HPDE6-E6E7 (cell line): Measurements from ENCODE around the gene CGN.
"Not testable (repeated sequence)": the region's sequence is repeated elsewhere in the genome, so short reads cannot be mapped to it uniquely, and the experiment has no call there.

Experiments
- DNase-seq: peaks from one replicate; pipeline ENCODE4 v3.0.0; 2011; ENCODE audit warnings: missing footprints; ENCODE audit errors: extremely low spot score

CGN gene

DNA sequence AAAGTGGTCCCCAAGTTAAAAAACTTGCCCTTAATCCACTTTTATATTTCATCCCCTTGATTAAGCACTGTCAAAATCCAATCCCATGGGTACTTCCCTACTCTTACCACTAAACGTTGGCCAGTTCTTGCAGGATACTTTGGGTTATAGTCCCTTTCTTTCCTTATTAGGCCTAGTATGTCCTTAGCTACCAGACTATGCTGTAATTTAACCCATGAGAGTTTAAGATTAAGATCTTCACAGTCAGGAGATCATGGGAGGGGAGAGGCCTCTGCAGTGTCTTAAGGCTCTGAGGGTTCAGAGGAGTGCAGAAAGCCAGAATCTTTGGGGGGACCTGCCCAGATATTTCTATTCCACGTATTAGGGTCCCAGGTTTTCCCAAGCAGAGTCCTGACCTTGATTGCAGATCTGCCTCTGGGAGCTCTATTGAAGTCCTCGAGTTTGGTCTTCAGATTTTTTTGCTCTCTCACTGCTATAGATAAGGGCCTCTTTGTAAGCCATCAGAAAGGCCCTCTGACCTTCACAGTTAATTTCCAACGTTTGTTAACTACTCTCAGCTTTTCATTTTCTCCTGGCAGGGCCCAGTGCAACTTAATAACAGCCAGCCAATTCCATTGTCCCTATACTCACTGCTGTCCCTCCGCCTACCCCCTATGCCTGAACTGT, 9.0 kb upstream of the CGN start:
- no peak for DNase-seq

DNA sequence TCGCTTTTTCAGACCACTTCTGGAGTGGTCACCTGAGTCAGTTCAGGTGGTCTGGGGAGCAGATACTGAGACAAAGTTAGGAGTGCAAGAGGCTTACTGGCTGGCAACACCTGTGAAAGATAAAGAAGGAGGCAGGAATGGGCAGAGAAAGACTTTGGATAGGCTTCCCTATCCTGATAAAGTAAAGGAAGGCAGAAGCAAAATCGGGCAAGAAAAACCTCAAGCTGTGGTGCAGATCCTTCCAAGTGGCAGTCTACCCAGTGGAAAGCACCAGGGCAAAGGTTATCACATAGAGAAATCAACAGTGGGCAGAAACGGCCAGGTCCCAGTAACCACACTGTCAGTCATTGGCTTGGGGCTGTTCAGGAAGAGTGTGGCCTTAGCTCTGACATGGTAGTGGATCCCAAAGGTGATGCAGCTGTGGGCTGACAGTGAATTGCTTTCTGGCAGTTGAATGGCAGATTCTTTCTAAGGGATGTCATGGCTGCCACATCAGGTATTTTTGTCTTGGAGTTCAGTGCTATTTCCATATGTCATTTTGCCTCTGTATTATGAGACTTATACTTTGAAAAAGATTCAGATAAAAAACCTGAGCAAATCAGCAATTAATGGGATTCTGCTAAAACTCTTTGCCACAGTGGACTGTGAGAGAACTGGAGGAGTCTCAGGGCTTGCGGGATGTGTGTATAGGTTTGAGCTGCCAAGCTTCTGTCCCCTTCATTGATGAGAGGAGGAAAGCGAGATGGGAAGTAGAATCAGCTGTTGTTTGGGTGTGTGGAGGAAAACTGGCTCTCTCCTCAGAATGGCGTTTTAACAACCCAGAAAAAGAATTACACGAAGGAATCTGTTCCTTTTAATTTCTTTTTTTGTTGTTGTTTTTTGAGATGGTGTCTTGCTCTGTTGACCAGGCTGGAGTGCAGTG, 8.1 kb upstream of the CGN start:
- no peak for DNase-seq

DNA sequence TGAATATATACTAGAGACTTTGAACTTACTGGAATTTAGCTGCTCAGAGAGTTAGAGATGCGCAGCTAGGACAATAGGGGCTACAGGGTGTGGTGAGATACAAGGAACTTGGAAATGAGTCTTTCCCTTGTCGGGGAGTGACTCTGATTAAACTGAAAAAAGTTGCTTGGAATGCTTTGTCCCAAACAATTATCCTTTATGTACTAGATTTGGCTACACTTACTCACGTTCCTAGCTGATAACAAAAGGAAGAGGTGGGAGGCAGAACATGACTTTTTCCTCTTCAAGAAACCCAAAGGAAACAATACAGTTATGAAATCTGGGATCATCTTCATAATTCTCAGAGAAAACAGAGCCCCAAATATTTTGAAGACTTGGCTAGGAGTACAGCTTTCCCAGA, 6.9 kb upstream of the CGN start:
- DNase-seq, result no peak

DNA sequence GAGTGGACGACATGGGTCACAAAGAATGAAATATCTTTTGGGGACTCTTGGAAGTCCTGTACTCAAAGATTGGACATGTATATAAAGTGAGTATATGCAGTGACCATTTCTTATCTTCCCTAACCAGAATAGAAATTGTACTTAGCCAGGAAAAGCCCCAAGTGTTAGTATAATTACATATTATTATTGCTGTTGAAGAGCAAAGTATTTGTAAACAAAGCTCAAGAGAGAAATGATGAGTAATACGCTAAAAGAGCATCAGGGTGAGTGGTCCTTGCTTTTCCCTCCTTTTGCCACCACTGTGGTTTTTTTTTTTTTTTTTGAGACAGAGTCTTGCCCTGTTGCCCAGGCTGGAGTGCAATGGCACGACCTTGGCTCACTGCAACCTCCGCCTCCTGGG, 6.4 kb upstream of the CGN start:
- no peak for DNase-seq

DNA sequence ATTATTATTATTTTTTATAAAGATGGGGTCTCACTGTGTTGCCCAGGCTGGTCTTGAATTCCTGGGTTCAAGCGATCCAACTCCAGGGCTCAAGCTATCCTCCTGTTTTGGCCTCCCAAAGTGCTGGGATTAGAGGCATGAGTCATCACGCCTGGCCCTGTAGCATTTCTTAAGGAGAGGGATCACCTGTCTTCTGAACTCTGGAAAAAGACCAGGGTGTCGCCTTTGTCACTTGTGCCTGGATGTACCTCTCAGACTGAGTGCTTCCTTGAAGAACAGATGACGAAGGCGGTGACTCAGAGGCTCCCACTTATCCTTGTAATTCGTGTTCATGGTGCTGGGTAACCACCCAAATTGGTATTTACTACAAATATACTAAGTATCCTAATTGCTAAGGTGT, 2.4 kb upstream of the CGN start:
- DNase-seq, result no peak

DNA sequence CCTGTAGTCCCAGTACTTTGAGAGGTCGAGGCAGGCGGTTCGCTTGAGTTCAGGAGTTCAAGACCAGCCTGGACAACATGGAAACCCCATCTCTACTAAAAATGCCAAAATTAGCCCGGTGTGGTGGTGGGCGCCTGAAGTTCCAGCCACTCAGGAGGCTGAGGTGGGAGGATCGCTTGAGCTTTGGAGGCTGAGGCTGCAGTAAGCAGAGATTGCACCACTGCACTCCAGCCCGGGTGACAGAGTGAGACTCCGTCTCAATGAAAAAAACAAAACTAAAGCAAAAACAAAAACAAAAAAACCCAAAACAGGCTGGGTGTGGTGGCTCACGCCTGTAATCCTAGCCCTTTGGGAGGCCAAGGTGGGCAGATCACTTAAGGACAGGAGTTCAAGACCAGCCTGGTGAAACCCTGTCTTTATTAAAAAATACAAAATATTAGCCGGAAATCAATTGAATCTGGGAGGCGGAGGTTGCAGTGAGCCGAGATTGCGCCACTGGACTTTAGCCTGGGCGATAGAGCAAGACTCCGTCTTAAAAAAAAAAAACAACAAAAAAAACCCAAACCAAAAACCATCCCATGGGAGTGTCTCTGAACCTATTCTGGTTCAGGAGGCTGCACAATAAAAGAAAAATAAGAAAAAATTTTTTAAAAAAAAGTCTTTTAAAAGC, 1.7 kb upstream of the CGN start:
- no peak for DNase-seq

DNA sequence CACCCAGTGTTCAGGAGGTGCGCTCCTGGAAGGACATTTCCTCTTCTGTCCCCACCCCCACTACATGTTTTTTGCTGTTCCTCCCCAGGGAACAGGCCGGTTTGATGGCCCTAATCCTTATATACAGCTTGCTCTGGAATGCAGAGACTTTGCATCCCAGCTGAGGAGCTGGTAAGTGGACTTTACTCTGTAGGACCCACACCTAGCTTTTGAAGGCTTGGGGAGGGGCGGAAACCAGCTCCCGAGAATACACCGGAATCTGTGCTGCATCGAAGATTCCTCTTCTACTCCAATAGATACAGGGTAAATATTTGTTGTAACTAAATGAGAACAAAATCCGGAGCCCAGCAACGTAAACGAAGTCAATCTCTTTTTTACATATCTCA, 1.2 kb upstream of the CGN start:
- no peak for DNase-seq

DNA sequence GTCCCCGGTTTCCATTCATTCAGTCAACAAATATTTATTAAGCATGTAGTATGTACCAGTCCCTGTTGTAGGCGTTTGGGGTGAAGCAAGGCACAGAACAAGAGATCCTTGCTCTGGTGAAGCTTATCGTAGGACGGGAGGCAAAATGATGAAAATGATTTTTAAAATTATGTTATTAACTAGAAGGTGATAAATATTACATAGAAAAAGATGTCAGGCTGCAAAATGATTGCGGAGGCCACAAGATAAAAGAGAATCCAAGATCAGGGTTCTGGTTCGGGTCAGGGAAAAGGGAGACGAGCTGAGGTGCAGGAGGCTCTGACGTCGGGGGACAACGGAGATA, 602 bp upstream of the CGN start:
- DNase-seq, result no peak

DNA sequence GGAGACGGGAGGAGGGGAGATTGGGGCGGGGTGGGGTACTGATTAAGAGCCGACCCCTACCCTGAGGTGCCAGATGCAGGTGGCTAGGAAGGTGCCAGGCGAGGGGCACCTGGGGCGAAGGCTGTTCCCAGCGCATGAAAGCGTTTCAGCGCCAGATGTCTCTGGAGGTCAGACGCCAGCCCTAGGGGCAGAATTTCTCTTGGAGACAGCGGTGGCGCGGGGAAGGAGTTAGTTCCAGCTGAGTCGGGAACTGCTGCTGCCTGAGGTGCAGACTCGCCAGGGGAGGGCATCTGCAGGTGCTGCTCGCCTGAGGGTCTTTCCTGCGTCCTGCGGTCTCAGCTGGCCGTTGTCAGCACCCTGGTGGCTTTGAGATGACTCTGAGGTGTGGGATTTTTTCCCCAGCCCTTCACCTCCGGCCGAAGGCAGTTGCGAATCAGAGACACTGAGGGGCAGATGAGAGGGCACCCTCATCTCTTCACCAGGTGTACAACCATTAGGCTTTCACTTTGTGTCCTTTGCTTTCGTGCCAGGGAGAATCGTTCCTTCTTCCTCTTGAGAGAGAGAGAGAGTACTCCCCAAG, 539 bp downstream of the CGN start:
- DNase-seq, result peak; percentile 38

DNA sequence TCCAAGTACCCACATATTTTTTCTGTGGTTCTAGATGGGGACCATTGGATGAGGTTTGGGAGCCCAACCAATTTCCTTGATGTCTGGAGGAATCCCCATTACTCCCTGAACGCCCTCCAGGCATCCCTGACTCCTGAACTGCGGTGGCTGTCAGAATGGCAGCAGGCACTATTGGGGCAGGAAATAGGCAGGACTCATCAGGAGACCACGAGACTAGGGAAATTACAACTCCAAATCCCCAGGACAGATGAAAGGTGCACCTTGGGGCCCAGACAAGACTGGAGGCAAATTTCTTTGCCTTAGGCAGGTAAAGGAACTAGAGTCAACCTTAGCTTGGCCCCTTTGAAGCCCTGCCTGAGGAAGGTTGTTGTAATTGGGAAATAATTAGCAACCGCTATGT, 1.1 kb downstream of the CGN start:
- no peak for DNase-seq

DNA sequence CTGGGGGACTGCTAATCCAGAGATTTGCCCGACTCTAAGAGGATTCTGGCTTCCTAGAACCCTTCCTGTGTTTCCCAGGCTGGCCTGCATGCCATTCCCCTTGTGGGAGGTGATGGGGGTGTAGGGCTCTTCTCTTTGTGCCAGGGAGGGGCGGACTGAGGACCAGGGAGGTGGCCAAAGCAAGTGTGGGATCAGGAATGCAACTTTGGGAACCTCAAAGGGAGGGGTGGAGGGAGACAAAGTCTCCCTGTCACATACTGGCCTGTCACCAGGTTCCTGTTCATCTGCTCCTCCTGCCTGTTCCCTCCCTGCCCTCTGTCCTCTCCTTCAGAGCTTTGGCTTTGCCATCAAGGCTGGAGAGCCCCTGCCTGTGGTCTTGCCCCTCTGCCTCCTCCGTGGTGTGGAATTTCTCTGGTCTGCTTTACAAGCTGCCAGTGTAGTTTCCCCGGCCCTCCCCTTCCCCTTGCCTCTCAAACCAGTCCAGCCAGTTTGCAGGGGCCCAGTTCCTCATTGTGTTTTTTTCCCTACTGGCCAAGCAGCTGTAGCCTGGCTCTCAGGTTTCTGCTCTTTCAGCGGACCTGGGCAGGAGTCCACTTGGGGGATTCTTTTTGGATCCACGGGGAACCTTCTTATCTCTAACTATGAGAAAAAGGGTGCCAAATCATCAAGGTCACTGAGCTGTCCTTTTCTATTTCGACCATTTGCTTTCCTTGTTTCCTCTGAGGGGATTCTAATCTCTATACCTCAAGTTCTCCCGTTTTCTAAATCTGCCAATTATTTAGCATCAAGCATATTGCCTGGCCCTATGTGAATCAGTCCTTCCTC, 1.8 kb downstream of the CGN start:
- DNase-seq, result peak; percentile 83

DNA sequence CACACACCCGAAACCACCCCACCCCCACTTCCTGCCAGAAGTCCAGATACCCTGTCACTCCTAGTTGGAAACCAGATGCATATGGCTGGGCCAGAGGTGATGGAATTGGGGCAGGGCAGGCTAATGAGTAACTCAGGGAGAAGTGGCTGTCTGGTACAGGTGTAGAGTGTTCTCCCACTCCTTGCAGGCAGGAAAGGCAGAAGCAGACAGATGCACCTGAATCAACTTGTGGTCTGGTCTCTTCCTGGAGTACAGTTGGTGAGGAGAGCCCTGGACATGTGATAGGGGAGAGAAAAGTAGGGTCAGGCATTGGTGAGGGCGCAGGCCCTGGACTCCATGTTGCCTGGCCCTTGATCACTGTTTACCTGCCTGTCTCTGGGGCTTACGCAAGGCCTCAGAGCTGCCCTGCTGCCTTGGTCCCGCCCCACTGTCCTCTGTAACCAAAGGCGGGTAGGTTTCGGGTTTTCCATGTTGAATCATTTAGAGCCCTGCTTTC, 2.5 kb downstream of the CGN start:
- DNase-seq, result peak; percentile 75

DNA sequence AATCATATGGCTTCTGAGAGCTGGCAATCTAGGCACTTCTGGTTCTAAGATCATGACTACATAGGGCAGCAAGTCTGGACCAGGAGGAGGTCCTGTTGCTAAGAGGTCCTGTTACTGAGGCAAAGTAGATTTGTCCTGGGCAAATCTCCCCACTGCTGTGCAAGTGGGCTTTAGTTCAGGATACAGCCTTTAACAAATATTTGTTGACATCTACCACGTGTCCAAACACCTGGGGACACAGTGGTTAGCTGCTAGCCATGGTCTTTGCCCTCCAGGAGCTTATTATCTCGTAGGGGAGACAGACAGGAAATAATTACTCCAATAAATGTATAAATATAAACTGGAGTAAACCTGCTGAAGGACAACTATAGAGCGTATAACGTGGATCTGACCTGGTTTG, 3.2 kb downstream of the CGN start:
- no peak for DNase-seq

DNA sequence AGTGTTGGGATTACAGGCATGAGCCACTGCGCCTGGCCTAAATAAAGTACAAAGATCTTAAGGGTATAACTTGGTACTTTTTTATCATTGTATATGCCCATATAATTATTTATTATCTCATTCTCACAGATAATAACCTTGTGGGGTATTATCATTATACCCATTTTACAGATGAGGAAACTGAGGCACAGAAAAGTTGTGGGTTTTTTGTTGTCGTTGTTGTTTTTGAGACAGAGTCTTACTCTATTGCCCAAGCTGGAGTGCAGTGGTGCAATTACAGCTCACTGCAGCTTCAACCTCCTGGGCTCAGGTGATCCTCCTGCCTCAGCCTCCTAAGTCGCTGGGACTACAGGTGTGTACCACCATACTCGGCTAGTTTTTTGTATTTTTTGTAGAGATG, 4.1 kb downstream of the CGN start:
- no peak for DNase-seq

DNA sequence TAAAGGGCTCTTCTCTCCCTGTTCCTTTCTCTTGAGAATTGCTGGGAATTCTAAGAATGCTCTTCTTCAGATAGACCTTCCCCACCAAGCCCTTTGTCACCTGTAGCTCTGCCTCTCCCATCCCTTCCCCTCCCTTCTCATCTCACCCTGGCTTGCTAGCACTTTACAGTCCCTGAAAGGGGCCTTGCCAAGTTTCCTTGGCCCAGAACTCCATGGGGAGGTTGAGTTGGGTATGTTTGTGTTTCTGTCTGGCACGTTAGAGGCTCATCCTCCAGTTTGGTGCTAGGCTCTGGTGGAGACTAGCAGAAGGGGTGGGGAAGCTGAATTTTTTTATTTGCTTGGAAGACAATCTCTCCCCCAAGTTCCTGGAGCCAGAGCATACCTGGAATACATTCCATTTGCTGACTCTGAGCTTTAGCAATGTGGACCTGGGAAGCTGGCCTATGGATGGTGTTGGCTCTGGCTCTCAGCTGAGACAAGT, 4.9 kb downstream of the CGN start:
- no peak for DNase-seq

DNA sequence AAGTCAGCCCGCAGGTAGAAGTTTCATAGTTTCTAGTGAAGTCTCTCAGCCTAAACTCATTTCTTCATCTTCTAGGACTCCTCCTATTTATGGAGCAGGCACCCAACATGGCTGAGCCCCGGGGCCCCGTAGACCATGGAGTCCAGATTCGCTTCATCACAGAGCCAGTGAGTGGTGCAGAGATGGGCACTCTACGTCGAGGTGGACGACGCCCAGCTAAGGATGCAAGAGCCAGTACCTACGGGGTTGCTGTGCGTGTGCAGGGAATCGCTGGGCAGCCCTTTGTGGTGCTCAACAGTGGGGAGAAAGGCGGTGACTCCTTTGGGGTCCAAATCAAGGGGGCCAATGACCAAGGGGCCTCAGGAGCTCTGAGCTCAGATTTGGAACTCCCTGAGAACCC, 7.2 kb downstream of the CGN start:
- no peak for DNase-seq

DNA sequence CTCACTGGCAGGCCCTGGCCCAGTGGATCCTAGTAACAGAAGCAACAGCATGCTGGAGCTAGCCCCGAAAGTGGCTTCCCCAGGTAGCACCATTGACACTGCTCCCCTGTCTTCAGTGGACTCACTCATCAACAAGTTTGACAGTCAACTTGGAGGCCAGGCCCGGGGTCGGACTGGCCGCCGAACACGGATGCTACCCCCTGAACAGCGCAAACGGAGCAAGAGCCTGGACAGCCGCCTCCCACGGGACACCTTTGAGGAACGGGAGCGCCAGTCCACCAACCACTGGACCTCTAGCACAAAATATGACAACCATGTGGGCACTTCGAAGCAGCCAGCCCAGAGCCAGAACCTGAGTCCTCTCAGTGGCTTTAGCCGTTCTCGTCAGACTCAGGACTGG, 7.7 kb downstream of the CGN start:
- no peak for DNase-seq

DNA sequence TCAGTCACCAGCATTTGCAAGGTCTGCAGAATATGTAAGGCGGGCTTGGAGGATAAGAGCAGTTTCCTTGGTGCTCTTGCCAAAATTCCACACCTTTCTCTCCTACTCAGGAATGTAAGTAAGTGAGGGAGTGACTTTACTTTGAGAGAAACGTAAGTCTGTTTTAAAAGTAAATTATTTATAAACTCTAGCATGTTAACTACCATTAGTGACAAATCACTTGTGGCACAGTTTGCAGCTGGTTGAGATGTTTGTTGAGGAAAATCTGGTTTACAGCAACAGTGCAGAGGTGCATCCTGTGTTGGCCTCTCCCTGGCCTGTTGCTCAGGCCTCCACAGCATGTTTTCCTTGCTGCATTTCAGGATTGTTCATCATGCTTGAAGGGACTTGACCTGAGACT, 8.5 kb downstream of the CGN start:
- DNase-seq, result no peak

DNA sequence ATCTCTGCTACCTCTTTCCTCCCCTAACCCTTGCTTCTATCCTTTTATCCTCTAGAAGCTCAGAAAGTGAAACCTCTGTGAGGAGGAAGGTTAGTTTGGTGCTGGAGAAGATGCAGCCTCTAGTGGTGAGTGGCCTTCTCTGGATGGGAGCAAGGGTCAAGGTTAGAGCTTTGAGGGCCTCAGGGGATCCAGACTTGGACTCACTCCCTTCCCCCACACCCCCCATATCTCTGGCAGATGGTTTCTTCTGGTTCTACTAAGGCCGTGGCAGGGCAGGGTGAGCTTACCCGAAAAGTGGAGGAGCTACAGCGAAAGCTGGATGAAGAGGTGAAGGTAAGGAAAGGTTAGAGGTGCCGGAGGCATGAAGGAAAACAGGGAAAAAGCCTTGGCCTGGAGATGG, 9.2 kb downstream of the CGN start:
- DNase-seq, result no peak

DNA sequence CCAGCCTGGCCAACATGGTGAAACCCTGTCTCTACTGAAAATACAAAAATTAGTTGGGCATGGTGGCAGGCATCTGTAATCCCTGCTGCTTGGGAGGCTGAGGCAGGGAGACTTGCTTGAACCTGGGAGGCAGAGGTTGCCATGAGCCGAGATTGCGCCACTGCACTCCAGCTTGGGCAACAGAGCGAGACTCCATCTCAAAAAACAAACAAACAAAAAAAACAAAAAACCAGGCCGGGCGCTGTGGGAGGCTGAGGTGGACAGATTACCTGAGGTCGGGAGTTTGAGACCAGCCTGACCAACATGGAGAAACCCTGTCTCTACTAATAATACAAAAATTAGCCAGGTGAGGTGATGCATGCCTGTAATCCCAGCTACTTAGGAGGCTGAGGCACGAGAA, 11.2 kb downstream of the CGN start:
- not testable (repeated sequence) for DNase-seq

DNA sequence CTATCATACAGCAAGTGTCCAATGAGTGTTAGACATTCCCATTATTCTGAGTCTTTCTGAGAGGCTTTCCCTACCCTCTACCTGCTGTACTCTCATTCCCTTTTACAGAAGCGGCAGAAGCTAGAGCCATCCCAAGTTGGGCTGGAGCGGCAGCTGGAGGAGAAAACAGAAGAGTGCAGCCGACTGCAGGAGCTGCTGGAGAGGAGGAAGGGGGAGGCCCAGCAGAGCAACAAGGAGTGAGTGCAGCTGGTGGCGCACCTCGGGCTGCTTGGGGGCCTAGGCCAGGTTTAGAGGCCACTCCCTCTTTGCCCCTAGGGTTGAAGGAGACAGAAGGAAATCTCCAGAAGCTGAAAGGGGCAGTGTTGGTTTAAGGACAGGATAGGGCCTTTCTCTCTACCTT, 12.1 kb downstream of the CGN start:
- no peak for DNase-seq
